Measurements from ENCODE around the gene ABCB1. TPM values are rescaled to one million over a fixed set of nuclear protein-coding genes. Genes with fewer than 3 reads are reported as not detected.

ABCB1 gene
- total and polyA plus RNA-seq, 2 of the 13 experiments (the other 11 are each of a cell fraction or from before 2014, with no cell fraction given): 42.8 to 52.6 TPM

GRCh38 chr7:87599336-87599735, 1.3 kb downstream of the ABCB1 start (continued):
- no peak for TF ChIP-seq ZNF639 (CRISPR knock-in tag; conservative IDR thresholded peaks at IDR 0.05)
- TF ChIP-seq ZNF788 (CRISPR knock-in tag; IDR thresholded peaks at IDR 0.05; ENCODE audit: borderline replicate concordance): no peak
- no peak for TF ChIP-seq NR3C1 (CRISPR knock-in tag; IDR thresholded peaks at IDR 0.05)
- peak; percentile 83; the same call in 1 of the 2 replicates for TF ChIP-seq ZNF614 (CRISPR knock-in tag; IDR thresholded peaks at IDR 0.05; ENCODE audit: borderline replicate concordance)
- TF ChIP-seq PTBP1 (IDR thresholded peaks at IDR 0.05; ENCODE audit: low read depth, low read length, poor library complexity, severe bottlenecking): no peak
- no peak for TF ChIP-seq ZFYVE20 (CRISPR knock-in tag; IDR thresholded peaks at IDR 0.05; ENCODE audit: borderline replicate concordance, low read depth)
- TF ChIP-seq ERF (CRISPR knock-in tag; IDR thresholded peaks at IDR 0.05): peak; percentile 85
- TF ChIP-seq HINFP (CRISPR knock-in tag; IDR thresholded peaks at IDR 0.05; ENCODE audit: low read depth): no peak
- peak; percentile 41 for TF ChIP-seq XRCC5 (optimal IDR thresholded peaks at IDR 0.05; ENCODE audit: low read length)
- peak in 1 of 2 experiments; percentile 66; a peak in 2 of 4 replicates for TF ChIP-seq KLF16 (CRISPR knock-in tag; IDR thresholded peaks at IDR 0.05)
- TF ChIP-seq ZNF275 (CRISPR knock-in tag; IDR thresholded peaks at IDR 0.05; ENCODE audit: borderline replicate concordance): no peak
- peak; percentile 43 for TF ChIP-seq TEAD3 (CRISPR knock-in tag; optimal IDR thresholded peaks at IDR 0.05; ENCODE audit: borderline replicate concordance)
- TF ChIP-seq ZNF256 (CRISPR knock-in tag; conservative IDR thresholded peaks at IDR 0.05): no peak
- peak; percentile 81 for TF ChIP-seq ZNF644 (CRISPR knock-in tag; IDR thresholded peaks at IDR 0.05; ENCODE audit: low read depth)
- TF ChIP-seq ZBTB26 (CRISPR knock-in tag; IDR thresholded peaks at IDR 0.05; ENCODE audit: borderline replicate concordance): peak; percentile 51; the same call in 1 of the 2 replicates
- TF ChIP-seq ZNF512B (CRISPR knock-in tag; IDR thresholded peaks at IDR 0.05; ENCODE audit: borderline replicate concordance): peak; percentile 65; the same call in 1 of the 2 replicates
- TF ChIP-seq POLR2AphosphoS2 (IDR thresholded peaks at IDR 0.05; ENCODE audit: low read depth, low read length): no peak
- TF ChIP-seq ISL2 (CRISPR knock-in tag; IDR thresholded peaks at IDR 0.05): no peak
- TF ChIP-seq ZBTB20 (CRISPR knock-in tag; IDR thresholded peaks at IDR 0.05; ENCODE audit: borderline replicate concordance, low read depth): peak; percentile 93; the same call in 1 of the 2 replicates
- no peak for TF ChIP-seq SRY (CRISPR knock-in tag; IDR thresholded peaks at IDR 0.05)
- TF ChIP-seq ZBTB44 (CRISPR knock-in tag; IDR thresholded peaks at IDR 0.05): no peak
